ENCODE measurements around the gene DNAJB13.

DNAJB13 gene

GRCh38 chr11:73956876-73957653 is 6.2 kb downstream of the DNAJB13 start:
- no peak for DNase-seq

DNA sequence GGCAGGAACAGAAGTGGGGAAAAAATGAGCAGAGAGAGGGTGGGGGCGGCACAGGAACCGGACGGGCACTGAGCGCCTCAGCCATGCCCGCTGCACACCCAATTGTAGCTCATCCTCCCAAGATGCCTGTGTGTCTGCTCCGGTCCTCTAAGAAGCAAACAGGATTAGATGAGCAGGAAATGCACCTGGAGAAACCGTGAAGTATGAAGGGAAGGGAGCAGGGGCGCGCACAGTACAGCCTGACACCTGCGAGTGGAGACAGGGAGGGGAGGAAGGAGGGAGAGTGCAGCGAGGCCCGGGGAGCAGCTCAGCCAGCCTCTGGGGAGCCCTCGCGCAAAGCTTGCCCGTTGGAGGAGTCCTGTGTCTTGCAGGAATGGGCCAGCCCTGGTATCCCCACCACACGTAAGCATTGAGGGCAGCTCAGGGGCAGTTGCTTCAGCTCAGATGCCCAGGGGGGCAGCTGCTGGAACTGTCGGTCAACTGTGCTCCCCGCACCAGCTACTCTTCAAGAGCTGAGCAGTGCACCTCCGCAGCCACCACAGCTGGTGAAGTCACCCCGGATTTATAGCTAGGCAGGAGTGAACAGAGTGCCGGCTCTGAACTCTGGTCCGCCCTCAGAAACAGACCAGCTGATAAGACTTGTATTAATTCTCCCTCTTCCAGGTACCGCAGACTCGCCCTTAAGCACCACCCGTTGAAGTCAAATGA is 7.0 kb downstream of the DNAJB13 start:
- no peak for DNase-seq

DNA sequence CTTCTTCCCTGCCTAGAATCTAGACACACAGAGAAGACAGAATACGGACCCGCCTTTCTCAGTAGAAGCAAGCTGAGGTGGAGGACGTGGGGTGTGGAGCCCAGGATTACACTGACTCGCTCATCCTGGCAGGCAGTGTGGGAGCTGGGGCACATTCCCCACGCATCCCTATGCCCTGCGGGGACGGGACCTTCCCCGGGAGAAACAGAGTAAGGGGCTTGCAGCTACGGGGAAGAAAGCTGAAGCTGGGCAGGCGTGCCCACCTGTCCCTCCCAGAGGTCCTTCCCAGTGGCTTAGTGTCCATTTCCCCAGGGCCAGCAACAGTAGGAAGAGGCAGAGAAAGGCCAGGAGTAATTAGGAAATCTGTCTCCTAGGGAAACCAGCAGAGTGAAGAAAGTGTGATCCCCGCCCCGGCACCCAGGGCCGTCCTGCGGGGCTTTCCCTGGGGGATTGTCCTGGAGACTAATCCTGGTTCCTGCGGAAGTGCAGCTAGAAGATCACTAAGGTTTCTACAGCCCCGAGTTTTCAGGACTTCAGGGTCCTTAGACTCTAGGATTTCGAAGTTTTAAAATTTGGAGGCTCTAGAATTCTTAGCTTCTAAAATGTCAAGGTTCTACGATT is 7.8 kb downstream of the DNAJB13 start:
- no peak for DNase-seq

- no peak for DNase-seq
Observed at GRCh38 chr11:73961321-73961720, 10.5 kb downstream of the DNAJB13 start.

- DNase-seq: no peak
Observed at GRCh38 chr11:73962101-73962705, 11.4 kb downstream of the DNAJB13 start.

DNA sequence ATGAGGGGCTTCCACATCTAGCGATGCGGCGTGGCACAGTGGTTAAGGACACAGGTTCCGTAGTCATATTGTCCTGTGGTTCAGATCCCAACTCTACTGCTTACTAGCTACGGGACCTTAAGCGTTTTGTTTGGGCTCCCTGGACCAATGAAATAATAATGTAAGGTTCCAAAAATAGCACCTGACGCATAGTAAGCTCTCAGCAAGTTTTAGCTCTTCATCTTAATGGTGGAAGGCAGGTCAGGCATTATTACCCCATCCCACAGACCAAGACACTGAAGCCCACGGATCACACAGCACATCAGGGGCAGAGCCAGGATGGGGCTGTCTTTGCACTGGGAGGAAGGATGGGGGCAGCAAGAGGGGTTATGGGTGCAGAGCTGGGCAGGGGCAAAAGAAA is 13.0 kb downstream of the DNAJB13 start:
- DNase-seq: no peak

DNA sequence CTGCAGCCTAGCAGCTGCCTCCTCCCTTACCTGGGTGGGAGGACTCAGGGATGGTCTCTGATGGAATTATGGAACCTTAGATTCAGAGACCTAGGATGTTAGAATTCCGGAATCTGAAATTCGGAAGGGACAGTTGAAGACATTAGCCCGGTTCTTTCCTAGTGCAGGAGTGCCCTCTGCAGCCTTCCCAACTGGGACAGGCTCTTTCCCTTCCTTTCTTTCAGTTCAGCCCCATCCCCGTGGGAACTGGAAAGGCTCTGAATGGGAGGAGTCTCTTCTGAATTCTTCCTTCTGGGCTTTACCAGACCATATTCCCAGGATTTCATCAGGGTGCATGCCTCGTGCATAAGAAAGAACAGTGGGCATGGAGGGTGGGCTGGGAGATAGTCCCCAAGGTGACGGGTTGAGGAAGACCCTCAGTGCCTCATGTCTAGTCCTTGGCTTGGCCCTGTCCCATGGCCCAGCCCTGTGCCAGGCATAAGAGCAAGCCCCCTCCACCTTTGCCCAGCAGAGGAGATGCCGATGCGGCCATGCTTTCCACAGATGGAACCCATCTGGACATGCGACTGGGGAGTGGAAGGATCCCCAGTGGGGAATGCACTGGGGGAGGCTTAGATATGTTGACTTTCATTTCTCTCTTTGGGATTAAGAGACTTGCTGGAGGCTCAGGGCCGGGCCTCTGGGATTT is 14.4 kb downstream of the DNAJB13 start:
- no peak for DNase-seq

DNA sequence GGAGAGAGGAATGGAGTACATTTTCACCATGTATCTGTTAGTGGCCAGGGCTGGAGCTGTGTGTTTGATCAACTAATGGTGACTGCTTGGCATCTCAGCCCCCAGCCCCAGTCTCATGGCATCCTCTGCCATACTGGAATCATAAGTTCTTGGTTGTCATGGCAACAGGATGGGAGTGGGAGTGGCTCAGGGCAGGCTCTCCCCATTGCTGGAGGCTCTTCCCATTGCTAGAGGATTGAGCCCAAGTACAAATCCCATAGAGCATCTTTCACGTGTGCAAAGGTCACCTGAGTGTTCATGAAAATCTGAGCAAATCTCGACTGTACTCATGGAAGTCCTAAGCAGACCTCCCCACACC is 14.9 kb downstream of the DNAJB13 start:
- DNase-seq: no peak

- DNase-seq: no peak
Observed at GRCh38 chr11:73968356-73968966, 17.6 kb downstream of the DNAJB13 start.

GRCh38 chr11:73969091-73969490 is 18.3 kb downstream of the DNAJB13 start:
- DNase-seq: no peak

DNA sequence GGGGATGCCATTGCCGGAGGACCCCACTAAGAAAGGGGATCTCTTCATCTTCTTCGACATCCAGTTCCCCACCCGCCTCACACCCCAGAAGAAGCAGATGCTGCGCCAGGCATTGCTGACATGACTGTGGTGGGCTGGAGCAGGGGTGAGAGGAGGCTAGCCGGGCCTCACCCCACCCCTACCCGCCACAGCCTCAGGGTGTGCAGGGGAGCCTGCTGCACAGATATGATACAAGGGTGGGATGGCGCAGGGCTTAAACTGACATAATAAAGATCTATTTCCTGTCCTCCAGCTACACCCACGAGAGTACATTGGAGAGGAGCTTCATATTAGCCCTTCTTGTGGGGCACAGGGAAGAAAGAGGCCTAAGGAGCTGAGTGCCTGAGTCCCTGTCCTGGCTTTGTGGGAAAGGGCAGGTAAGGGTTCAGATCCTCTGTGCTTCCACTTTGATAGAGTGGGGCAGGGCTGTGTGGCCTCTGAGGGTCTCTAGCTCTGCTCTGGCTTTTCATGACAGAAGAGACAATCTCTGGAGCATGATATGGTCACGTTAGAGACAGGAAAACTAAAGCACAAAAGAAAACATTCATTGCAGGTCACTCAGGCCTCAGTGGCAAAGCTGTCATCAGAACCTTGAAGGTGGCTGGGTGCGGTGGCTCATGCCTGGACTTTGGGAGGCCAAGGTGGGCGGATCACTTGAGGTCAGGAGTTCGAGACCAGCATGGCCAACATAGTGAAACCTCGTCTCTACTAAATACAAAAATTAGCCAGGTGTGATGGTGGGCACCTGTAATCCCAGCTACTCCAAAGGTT is 19.4 kb downstream of the DNAJB13 start:
- DNase-seq: no peak

- no peak for DNase-seq
Observed at GRCh38 chr11:73971175-73971719, 20.4 kb downstream of the DNAJB13 start.

DNA sequence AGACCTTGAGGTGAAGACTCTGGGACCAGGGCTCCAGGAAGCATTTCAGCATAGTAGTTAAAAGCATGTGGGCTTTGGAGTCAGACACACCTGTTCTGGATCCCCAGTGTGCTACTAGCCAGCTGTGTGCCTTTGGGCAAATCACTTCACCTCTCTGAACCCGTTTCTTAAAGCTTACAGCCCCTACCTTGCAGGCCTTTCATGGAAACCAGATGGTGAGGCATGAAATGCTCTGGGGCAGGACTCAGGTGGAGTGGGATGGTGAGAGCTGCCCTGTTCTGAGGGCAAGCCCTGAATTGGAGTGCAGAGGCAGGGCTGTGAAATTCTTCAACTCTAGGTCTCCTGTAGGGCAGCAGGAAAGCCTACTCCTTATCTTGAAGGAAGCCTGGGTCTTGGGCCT is 21.4 kb downstream of the DNAJB13 start:
- no peak for DNase-seq

GRCh38 chr11:73972620-73973449 is 22.0 kb downstream of the DNAJB13 start:
- DNase-seq: no peak

- DNase-seq: no peak
Observed at GRCh38 chr11:73974604-73975478, 24.0 kb downstream of the DNAJB13 start.

GRCh38 chr11:73975479-73975757 is 24.6 kb downstream of the DNAJB13 start:
- DNase-seq: no peak

DNA sequence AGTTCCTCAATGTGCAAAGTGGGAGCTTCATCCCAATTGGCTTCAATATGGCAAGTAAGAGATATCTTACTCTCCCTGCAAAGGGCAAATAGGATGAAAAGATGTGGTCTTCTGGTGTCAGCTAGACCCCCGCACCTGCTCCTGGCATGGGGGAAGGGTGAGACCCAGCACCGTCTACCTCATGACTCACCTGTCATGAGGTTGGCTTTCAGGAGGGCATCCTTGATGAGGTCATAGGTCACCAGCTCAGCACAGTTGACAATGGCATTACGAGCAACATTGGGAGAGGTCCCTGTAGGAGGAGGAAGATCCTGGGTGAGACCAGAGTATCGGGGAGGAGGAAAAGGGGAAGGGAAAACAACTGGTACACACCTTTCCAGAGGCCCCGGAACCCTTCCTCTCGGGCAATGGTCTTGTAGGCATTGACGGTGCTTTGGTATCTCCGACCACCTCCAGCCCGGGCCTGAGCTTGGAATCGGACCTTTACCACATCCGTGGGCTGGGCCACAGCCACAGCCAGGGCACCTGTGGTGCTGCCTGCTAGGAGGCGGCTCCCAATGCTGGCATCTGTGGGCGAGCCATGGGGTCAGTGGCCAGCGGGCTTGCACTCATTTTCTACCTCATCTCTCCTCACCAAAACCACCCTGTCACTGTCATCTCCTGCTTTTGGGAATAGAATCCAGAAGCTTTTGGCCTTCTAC is 25.8 kb downstream of the DNAJB13 start:
- no peak for DNase-seq

- DNase-seq: no peak
Observed at GRCh38 chr11:73977856-73978519, 27.2 kb downstream of the DNAJB13 start.

All from activated gamma-delta T cell (primary cell).